ENCODE results near the gene RHOH.

Gene RHOH

DNA sequence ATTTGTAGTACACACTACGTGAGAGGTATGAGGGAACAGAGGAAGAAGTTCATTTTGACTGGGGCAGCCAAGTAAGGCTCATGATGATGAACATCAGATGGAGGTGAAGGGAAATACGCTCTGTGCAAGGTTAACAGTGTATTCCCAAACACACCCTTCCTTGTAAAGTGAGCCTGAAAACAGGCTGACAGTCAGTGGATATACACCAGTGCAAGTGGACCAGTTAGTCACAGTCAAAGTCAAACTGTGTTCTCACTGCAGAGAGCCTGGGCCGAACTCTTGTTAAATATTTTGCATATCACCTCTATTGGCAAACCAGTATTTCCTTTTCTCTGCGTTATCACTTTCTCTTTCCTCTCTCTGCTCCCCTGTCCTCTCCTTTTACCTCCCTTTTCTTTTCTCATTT, 23.4 kb upstream of the RHOH start:
- Histone ChIP-seq H3K36me3 (ENCODE audit: control insufficient read depth, insufficient read depth, low read length) (no peaks in the 10 kb centered on the region), H3K27ac (ENCODE audit: low read depth, low read length) (no peak overlapping the region), H3K27me3 (ENCODE audit: control insufficient read depth, insufficient read depth, low read length) (no peaks in the 10 kb centered on the region), H3K9ac (ENCODE audit: low read length) (no peak overlapping the region), H3K4me1 (ENCODE audit: control insufficient read depth, insufficient read depth, low read length) (peaks cover 8% of the 10 kb centered on the region; the same call in 1 of the 2 replicates), H3K9me3 (ENCODE audit: control insufficient read depth, insufficient read depth, low read depth, low read length) (no peaks in the 10 kb centered on the region), H3K4me3 (ENCODE audit: low read depth, low read length) (no peak overlapping the region)

DNA sequence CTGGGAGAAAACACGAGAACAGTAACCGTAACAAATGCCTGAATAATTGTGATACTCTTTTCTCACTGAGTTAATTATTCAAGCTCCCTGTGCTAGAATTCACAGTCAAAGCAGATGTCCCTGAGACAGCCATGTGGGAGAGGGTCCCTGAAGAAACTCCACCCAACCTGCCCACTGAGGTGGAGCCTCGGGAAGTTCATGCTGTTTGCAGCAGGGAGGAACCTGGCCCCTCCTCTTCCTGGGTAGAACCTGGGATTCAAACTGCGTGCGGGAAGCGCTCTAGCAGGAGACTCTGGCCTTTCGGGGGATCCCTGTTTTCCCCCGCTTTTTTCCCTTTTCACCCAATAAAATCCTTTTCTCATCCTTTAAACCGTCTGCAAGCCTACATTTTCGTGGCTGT, 20.2 kb upstream of the RHOH start:
- H3K4me1 ChIP-seq (ENCODE audit: control insufficient read depth, insufficient read depth, low read length): peaks cover 8% of the 10 kb centered on the region; the same call in 1 of the 2 replicates
- no peak overlapping the region for H3K9ac ChIP-seq (ENCODE audit: low read length)
- H3K9me3 ChIP-seq (ENCODE audit: control insufficient read depth, insufficient read depth, low read depth, low read length): no peaks in the 10 kb centered on the region
- no peak overlapping the region for H3K4me3 ChIP-seq (ENCODE audit: low read depth, low read length)
- H3K27me3 ChIP-seq (ENCODE audit: control insufficient read depth, insufficient read depth, low read length): no peaks in the 10 kb centered on the region
- no peak overlapping the region for H3K27ac ChIP-seq (ENCODE audit: low read depth, low read length)
- no peaks in the 10 kb centered on the region for H3K36me3 ChIP-seq (ENCODE audit: control insufficient read depth, insufficient read depth, low read length)

DNA sequence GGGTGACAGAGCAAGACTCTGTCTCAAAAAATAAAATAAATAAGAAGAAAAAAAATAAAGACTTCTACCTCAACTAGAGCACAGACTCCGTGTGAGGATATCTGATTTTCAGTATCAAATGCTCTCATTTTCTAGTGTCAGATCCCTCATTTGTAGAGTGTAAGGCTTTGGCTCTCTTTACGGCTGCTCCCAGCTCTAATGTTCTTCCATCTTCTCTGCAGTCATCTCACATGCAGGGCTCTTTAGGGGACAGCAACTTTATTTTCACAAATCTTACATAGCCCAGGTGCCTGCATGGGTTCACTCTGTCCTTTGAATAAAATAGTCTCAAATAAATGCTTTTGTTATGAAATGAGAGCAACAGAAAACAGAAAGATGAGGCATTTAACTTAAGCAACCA, 19.2 kb upstream of the RHOH start:
- H3K4me3 ChIP-seq (ENCODE audit: low read depth, low read length): no peak overlapping the region
- peaks cover 8% of the 10 kb centered on the region; the same call in 1 of the 2 replicates for H3K4me1 ChIP-seq (ENCODE audit: control insufficient read depth, insufficient read depth, low read length)
- H3K9me3 ChIP-seq (ENCODE audit: control insufficient read depth, insufficient read depth, low read depth, low read length): no peaks in the 10 kb centered on the region
- no peak overlapping the region for H3K9ac ChIP-seq (ENCODE audit: low read length)
- H3K27ac ChIP-seq (ENCODE audit: low read depth, low read length): no peak overlapping the region
- no peaks in the 10 kb centered on the region for H3K27me3 ChIP-seq (ENCODE audit: control insufficient read depth, insufficient read depth, low read length)
- H3K36me3 ChIP-seq (ENCODE audit: control insufficient read depth, insufficient read depth, low read length): no peaks in the 10 kb centered on the region

DNA sequence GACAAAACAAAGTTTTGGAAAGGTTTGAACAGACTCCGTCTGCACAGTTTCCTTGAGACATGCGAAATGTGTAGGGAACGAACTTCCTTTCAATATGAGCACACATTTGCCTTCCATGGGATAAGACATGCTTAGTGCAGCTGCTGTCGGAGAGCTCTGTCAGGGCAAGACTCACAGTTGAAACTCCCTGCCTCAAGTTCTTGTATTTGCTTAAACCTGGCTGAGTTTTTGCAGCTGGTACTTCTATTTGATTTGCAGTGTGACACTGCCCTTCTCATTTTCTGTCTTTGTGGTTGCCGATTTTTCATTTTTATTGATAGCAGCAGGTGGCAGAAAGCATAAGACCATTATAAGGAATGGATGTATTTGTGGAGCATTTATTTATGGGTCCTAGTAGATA, 18.2 kb upstream of the RHOH start:
- H3K9ac ChIP-seq (ENCODE audit: low read length): no peak overlapping the region

DNA sequence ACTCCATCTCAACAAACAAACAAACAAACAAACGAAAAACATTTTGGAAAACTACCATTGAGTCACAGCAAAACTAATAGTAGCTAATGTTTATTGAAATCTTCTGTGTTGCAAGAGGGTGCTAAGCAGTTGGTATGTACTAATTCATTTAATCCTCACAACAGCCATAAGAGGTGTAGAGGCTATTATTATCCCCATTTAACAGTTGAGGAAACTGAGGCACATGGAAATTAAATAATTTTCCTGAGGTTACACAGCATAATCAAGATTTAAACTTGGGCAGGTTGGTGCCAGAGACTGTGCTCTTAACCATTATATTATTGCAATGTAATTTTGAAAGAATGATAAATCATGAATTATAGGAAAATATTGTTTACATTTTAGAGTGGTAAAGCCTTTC, 17.5 kb upstream of the RHOH start:
- H3K4me3 ChIP-seq (ENCODE audit: low read depth, low read length): no peak overlapping the region
- H3K36me3 ChIP-seq (ENCODE audit: control insufficient read depth, insufficient read depth, low read length): no peaks in the 10 kb centered on the region
- H3K9me3 ChIP-seq (ENCODE audit: control insufficient read depth, insufficient read depth, low read depth, low read length): no peaks in the 10 kb centered on the region
- peaks cover 8% of the 10 kb centered on the region; the same call in 1 of the 2 replicates for H3K4me1 ChIP-seq (ENCODE audit: control insufficient read depth, insufficient read depth, low read length)
- no peaks in the 10 kb centered on the region for H3K27me3 ChIP-seq (ENCODE audit: control insufficient read depth, insufficient read depth, low read length)
- no peak overlapping the region for H3K9ac ChIP-seq (ENCODE audit: low read length)
- no peak overlapping the region for H3K27ac ChIP-seq (ENCODE audit: low read depth, low read length)

More for the DNA sequence above, 18.2 kb upstream of the RHOH start:
- peaks cover 8% of the 10 kb centered on the region; the same call in 1 of the 2 replicates for H3K4me1 ChIP-seq (ENCODE audit: control insufficient read depth, insufficient read depth, low read length)
- no peaks in the 10 kb centered on the region for H3K27me3 ChIP-seq (ENCODE audit: control insufficient read depth, insufficient read depth, low read length)
- H3K27ac ChIP-seq (ENCODE audit: low read depth, low read length): no peak overlapping the region
- no peaks in the 10 kb centered on the region for H3K9me3 ChIP-seq (ENCODE audit: control insufficient read depth, insufficient read depth, low read depth, low read length)
- no peak overlapping the region for H3K4me3 ChIP-seq (ENCODE audit: low read depth, low read length)
- no peaks in the 10 kb centered on the region for H3K36me3 ChIP-seq (ENCODE audit: control insufficient read depth, insufficient read depth, low read length)

DNA sequence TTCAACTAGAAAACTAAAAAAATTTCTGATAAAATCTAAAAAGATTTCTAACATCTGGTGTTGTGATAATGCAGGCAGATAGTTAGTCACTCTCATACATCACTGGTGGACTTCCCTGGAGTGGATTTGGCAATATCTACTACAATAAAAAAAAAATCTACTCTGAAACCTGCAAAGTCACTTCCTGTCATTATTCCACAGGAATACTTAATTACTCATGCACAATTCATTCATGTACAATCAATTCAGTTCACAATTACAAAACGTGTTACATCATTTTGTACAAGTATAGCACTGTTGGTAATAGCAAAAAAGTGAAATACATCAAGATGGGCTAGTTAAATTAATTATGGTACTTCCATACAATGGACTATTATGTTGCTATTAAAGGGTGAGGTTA, 16.5 kb upstream of the RHOH start:
- H3K9ac ChIP-seq (ENCODE audit: low read length): no peak overlapping the region
- no peak overlapping the region for H3K4me3 ChIP-seq (ENCODE audit: low read depth, low read length)

DNA sequence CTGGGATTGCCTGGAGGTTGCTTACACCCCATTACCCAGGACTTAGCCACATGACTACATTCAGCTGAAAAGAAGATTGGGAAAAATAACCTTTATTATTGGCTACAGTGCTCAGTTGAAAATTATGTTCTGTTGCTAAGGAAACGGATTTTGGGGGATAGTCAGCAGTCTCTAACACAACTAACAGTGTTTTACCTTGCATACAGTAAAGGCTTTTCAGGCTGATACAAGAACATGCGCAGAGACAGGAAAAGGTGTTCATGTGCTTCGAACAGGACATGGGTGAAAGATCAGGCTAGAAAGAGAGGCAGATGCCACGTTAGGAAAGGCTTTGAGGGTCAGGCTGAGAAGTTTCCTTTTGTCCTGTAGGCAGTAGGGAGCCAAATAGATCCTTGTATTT, 14.8 kb upstream of the RHOH start:
- Histone ChIP-seq H3K27ac (ENCODE audit: low read depth, low read length) (no peak overlapping the region), H3K4me1 (ENCODE audit: control insufficient read depth, insufficient read depth, low read length) (peaks cover 7% of the 10 kb centered on the region)

More for the DNA sequence above, 16.5 kb upstream of the RHOH start:
- H3K27ac ChIP-seq (ENCODE audit: low read depth, low read length): no peak overlapping the region
- H3K27me3 ChIP-seq (ENCODE audit: control insufficient read depth, insufficient read depth, low read length): no peaks in the 10 kb centered on the region
- peaks cover 8% of the 10 kb centered on the region for H3K4me1 ChIP-seq (ENCODE audit: control insufficient read depth, insufficient read depth, low read length)
- H3K9me3 ChIP-seq (ENCODE audit: control insufficient read depth, insufficient read depth, low read depth, low read length): no peaks in the 10 kb centered on the region
- H3K36me3 ChIP-seq (ENCODE audit: control insufficient read depth, insufficient read depth, low read length): no peaks in the 10 kb centered on the region

DNA sequence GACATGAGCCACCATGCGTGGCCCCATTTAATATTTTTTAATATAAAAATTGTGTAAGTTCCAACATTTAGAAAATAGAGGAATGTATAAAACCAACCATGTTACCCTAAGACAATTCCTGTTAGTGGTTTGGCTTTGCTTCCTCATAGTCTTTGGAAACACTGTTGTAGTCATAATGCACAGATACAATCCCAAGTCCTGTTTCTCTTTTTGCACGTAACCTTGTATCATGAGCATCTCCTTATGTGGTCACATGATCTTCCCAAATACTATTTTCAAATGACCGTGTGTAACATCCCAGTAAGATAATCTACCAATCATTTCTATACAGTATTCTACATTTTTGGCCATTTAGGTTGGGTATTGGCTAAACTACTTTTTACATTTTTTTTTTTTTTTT, 13.9 kb upstream of the RHOH start:
- H3K9me3 ChIP-seq (ENCODE audit: control insufficient read depth, insufficient read depth, low read depth, low read length): no peaks in the 10 kb centered on the region
- H3K27ac ChIP-seq (ENCODE audit: low read depth, low read length): no peak overlapping the region
- H3K27me3 ChIP-seq (ENCODE audit: control insufficient read depth, insufficient read depth, low read length): no peaks in the 10 kb centered on the region
- peaks cover 6% of the 10 kb centered on the region; the same call in 1 of the 2 replicates for H3K4me1 ChIP-seq (ENCODE audit: control insufficient read depth, insufficient read depth, low read length)
- no peak overlapping the region for H3K9ac ChIP-seq (ENCODE audit: low read length)
- no peaks in the 10 kb centered on the region for H3K36me3 ChIP-seq (ENCODE audit: control insufficient read depth, insufficient read depth, low read length)
- H3K4me3 ChIP-seq (ENCODE audit: low read depth, low read length): no peak overlapping the region

More for the DNA sequence above, 14.8 kb upstream of the RHOH start:
- Histone ChIP-seq H3K36me3 (ENCODE audit: control insufficient read depth, insufficient read depth, low read length) (no peaks in the 10 kb centered on the region), H3K9ac (ENCODE audit: low read length) (no peak overlapping the region), H3K4me3 (ENCODE audit: low read depth, low read length) (no peak overlapping the region), H3K9me3 (ENCODE audit: control insufficient read depth, insufficient read depth, low read depth, low read length) (no peaks in the 10 kb centered on the region), H3K27me3 (ENCODE audit: control insufficient read depth, insufficient read depth, low read length) (no peaks in the 10 kb centered on the region)

DNA sequence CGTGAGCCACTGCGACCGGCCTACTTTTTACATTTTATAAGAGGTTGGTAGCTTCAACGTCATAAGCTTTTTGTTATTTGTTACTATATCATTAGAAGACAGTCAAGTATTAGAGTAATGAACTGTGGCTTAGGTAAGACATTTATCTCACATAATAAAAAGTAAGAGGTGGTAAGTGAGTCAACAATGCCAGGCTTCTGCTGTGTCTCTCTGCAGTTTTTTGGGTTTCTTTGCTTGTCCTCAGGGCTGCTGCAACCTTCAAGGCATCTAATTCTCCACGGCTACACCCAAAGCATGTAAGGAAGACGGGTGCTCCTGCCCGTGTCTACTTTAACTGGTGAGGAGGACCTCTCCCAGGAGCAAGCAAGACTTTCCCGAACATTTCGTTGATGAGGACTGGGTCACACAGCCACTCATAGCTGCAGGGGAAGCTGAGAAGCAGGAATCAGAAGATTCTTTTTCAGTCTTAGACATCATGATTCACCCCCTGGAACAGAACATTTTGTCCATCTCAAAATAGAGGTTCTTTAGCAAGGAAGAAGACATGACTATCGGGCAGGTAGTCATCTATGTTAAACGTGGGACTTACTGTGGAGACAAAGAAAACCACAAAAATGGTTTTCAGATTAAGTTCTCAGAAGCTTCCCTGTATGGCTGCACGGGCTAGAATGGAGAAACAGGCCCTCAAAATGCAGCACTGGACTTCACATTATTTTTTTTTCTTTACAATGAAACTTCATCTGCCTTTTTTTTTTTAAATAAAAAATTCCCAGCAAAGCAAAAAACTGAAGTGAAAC, 13.0 kb upstream of the RHOH start:
- peaks cover 6% of the 10 kb centered on the region; the same call in 1 of the 2 replicates for H3K4me1 ChIP-seq (ENCODE audit: control insufficient read depth, insufficient read depth, low read length)
- H3K36me3 ChIP-seq (ENCODE audit: control insufficient read depth, insufficient read depth, low read length): no peaks in the 10 kb centered on the region
- no peaks in the 10 kb centered on the region for H3K9me3 ChIP-seq (ENCODE audit: control insufficient read depth, insufficient read depth, low read depth, low read length)
- no peak overlapping the region for H3K4me3 ChIP-seq (ENCODE audit: low read depth, low read length)
- no peak overlapping the region for H3K9ac ChIP-seq (ENCODE audit: low read length)
- no peak overlapping the region for H3K27ac ChIP-seq (ENCODE audit: low read depth, low read length)
- no peaks in the 10 kb centered on the region for H3K27me3 ChIP-seq (ENCODE audit: control insufficient read depth, insufficient read depth, low read length)

DNA sequence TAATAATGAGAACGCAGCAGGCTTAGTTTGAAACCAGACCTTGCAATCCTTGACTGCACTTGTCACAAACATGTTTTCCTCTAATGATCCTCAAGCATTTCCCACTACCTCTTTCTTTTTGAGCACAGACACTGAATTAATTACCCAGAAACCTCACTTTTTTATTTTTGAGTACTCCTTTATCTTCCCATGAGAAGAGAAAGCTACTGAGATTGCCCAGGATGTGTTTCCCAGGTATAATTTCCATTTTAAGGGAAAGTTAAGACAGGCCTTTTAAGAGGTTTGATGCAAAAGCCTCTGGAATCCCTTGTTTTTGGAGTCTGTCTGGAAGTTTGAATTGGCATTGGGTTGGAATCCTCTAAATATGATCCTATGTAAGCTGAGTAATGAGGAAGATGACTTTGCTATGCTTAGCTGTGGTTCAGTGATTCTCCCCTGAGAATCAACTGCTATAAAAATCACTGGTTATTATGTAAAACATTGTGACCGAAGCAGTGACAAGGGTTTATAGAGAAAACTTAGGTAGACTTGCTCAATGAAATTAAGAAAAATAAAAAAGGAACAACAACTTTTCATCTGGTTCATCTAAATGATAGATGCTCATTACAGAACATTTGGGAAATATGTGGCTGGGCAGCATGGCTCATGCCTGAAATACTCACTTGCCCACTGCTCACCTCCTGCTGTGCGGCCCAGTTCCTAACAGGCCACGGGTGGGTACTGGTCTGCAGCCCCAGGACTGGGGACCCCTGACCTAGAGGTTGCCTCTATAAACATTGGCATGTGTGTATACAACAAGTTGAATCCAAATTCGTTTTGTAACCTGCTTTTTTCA, 10.8 kb upstream of the RHOH start:
- H3K27me3 ChIP-seq (ENCODE audit: control insufficient read depth, insufficient read depth, low read length): no peaks in the 10 kb centered on the region
- no peaks in the 10 kb centered on the region for H3K36me3 ChIP-seq (ENCODE audit: control insufficient read depth, insufficient read depth, low read length)
- no peak overlapping the region; the same call in 1 of the 2 replicates for H3K27ac ChIP-seq (ENCODE audit: low read depth, low read length)
- no peaks in the 10 kb centered on the region for H3K9me3 ChIP-seq (ENCODE audit: control insufficient read depth, insufficient read depth, low read depth, low read length)
- H3K9ac ChIP-seq (ENCODE audit: low read length): no peak overlapping the region
- no peak overlapping the region for H3K4me3 ChIP-seq (ENCODE audit: low read depth, low read length)
- peaks cover 8% of the 10 kb centered on the region for H3K4me1 ChIP-seq (ENCODE audit: control insufficient read depth, insufficient read depth, low read length)

DNA sequence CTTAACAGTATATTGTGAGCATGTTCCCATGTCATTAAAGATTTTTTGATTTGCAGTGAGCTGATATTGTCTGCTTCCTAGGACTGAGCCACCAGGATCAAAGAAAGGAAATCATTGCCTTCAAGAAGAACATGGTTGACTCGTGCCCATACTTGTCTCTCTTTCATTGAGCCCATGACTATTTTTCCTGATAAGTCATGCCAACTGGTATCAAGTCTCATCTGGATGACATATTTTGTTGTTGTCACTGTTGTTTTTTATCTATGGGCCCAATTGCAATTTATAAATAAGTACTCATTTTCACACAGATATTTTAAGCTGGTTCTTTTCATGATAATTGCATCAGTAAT, 10.2 kb upstream of the RHOH start:
- peaks cover 13% of the 10 kb centered on the region for H3K4me1 ChIP-seq (ENCODE audit: control insufficient read depth, insufficient read depth, low read length)
- no peak overlapping the region for H3K9ac ChIP-seq (ENCODE audit: low read length)

More for the DNA sequence above, 10.2 kb upstream of the RHOH start:
- Histone ChIP-seq H3K27ac (ENCODE audit: low read depth, low read length) (no peak overlapping the region), H3K36me3 (ENCODE audit: control insufficient read depth, insufficient read depth, low read length) (no peaks in the 10 kb centered on the region), H3K27me3 (ENCODE audit: control insufficient read depth, insufficient read depth, low read length) (no peaks in the 10 kb centered on the region), H3K4me3 (ENCODE audit: low read depth, low read length) (no peak overlapping the region), H3K9me3 (ENCODE audit: control insufficient read depth, insufficient read depth, low read depth, low read length) (no peaks in the 10 kb centered on the region)

All from HUES6 (cell line).